HG03354 (cell line): ENCODE results near the gene KLF13.
A peak's percentile ranks its signal among the peaks of the same experiment; 100 is the strongest.

ENCODE experiments used
- ATAC-seq: cut with Tn5 transposase; IDR thresholded peaks from one replicate; pipeline ENCODE4 v1.9.1; 2021; ENCODE audit warnings: mild to moderate bottlenecking; ENCODE audit not compliant: unreplicated experiment, poor library complexity, severe bottlenecking

The KLF13 gene

DNA sequence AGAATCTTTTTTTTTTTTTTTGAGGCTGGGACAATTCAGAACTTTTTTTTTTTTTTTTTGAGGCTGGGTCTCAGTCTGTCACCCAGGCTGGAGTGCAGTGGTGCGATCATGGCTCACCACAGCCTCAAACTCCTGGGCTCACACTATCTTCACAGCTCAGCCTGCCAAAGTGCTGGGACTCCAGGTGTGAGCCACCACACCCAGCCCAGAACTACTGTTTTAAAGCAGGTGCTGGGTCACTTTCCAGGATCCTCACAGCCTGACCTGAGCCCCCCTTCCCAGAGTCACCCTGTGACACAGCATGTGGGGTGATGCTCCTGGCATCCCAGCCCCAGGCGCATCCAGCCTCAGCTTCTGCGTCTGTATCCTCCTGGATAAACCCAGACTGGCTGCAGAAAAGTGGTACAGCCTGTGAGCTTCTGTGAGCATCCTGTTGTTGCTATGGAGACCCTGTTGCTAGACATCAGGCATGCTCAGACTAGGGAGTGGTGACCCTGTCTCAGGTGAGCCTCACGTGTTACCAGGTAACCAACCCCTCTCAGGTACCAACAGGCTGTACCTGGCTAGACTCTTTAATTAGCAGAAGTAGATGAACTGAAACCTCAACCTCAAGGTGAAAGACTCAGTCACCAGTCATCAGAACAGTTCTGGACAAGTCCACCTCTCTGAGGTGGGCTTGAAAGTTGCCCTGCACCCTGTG lies 15.0 kb downstream of the KLF13 start:
- no peak for ATAC-seq

DNA sequence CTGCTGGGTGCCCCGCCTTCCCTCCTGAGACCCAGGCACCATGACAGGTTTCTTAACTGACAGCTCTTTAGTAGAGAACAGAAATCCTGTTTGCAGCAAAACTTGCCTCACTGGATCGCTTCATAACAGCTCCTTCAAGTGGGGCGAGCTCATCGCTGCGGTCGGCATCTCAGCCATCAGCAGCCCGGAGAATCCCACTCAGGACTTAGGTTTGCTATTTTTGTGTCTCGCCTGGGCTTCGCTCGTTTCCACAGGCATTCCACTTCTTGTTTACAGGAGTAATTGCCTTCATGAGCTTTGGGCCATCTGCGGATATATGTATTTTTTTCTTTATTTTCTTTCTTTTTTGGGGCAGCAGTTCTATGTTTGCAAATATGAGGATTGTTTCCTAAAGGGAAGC lies 15.7 kb downstream of the KLF13 start:
- no peak for ATAC-seq

DNA sequence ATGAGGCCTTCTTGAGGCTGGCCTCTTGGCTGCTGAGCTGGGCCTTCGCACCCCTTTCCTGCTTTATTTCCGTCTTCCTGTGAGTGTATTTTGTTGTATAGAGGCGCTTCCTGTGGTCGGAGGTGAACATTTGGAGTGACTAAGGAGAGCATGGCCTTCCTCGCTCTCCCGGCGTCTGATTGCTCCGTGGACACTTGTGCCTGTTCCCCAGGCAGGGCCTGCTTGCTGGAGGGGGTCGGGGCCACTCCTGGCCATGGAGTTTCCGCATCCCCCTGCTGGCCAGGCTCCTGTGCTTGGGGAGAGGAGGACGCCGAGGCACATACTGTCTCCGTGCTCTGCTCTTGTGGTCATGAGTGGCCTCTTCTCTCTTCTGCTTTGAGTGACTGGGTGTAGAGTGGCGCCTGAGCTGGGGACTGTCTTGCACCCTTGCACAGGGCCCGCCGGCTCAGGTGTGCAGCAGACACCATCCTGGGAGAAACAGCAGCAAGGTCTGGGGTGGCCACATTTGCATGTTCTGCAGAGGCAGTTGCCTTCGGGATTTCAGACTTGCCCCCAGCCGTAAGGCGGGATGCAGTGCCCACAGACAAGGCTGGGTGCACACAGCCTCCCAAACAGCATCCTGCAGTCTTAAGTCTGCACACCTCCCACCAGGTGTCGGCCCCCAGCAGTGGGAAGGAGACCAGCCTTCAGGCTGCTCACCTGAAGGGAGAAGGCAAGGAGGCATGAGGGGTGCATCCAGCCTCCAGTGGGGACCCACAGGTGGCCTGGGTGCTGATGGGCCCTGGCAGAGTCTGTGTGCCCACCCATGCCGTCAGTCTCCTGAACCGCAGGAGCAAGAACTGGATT lies 16.4 kb downstream of the KLF13 start:
- ATAC-seq, result no peak

DNA sequence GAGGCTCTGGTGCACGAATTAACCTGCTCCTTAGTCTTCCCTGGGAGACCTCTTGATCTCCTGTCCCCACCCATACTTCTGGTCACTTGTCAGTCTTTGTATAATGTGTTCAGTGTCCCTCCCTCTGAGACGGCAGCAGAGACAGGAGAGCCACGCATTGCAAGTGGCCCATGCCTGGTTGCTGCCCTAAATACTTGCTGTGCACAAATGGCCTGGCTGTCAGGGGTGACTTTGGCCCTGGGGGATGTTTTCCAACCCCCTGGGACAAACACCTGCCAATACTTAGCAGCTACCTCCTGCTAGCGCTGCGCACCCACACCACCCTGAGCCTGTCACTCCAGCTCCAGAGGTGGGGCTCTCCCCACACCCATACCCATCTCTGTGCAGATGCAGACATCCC lies 17.2 kb downstream of the KLF13 start:
- ATAC-seq, result no peak

DNA sequence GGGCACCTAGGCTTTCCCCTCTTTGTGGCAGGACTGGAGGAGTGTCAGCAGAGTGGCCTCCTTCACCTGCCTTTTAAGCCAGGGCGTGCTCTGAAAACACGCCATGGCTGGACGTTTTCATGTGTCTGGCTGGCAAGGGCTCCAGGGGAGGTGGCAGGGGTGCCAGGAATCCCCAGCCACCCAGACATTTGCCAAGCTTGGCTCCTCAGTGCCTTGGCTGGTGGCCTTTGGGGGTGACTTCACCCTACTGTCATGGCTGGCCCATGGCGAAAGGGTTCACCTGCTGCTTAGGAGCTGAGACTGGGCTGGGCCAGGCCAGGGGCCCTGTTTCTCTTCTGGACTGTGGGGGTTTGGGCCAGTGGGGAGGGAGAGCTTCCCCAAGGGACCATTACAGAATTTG lies 17.6 kb downstream of the KLF13 start:
- ATAC-seq, result no peak

DNA sequence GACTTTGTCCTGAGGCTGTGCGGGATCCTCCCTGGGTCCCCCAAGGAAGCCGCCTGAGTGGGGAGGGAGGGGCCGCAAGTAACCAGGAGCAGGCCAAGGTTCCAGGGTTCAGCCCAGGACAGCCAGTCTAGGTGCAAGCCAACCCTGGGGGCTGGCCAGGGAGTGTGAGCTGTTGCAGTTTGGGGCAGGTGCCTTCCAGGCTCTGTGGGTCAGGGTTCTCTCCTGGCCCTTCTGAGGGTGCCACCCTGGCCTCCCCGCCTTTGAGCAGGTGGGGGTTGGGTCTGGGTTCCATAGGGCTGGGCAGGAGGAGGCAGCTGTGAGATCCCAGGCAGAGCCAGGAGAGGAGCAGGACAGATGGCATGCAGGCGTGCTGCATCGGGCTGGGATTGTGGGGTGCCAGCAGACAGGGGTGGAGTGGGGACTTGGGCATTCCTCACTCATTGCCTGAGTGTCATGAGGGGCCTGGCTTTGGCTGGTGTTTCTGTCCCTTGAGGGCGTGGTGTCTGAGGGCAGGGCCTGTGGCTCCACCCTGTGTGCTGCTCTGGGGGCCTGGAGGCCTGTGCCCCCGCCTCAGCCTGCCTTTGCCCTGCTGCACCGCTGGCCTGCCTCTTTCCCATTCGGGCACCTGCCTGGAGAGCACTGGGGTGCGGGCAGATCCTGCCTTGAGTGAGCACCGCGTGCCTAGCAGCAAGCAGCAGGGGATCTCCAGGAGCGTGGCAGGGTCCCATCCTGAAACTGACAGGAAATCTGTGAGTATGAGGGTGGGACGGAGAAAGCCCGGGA lies 18.4 kb downstream of the KLF13 start:
- ATAC-seq, result peak; percentile 38

- ATAC-seq, result peak; percentile 31
Observed at GRCh38 chr15:31345606-31346366, 19.2 kb downstream of the KLF13 start.

- peak; percentile 52 for ATAC-seq
Observed at GRCh38 chr15:31346367-31347066, 19.9 kb downstream of the KLF13 start.

- no peak for ATAC-seq
Observed at GRCh38 chr15:31347067-31347975, 20.7 kb downstream of the KLF13 start.

GRCh38 chr15:31347981-31348803 lies 21.6 kb downstream of the KLF13 start:
- no peak for ATAC-seq

DNA sequence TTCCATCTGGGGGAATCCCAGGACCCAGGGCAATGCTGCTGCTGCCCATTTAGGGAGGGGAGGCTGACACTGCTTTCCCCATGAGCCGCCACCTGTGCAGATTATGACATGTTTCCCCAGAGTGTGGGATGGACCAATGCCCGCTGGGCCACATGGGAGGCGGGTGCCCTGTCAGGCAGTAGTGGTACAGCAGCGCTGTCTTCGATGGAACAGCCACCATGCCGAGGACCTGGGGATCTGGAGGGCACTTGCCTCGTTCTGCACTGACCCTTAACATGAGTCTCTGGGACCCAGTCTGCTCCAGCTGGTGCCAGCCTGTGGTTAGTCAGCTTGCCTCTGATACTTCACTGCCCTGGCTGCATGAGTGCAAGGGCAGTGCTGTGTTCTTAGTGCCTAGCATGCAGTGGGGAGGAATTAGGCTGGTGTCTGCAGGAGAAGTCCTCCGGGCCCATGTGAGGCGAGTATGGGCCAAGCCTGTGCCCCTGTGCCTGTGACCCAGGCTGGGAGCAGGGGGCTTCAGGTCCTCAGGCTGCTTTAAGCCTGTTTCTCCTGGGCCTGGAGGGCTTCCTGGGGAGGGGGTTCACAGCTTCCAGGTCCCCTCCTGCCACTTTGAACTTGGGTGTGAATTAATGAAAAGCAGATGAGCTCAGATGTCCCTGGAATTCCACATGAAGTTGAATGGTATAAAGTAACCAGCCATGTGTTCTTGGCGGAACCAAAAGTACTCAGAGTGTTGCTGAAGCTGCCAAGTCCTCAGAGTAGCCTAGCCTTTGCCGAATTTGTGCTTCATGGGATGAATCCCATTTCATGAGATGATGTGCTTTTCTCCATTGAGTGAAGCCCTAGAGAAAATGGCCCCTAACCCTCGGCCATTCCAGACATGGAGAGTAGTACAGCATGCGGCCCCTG lies 22.9 kb downstream of the KLF13 start:
- ATAC-seq, result no peak

- ATAC-seq, result no peak
Observed at GRCh38 chr15:31350771-31351170, 24.1 kb downstream of the KLF13 start.

- ATAC-seq, result no peak
Observed at GRCh38 chr15:31352339-31352751, 25.7 kb downstream of the KLF13 start.

DNA sequence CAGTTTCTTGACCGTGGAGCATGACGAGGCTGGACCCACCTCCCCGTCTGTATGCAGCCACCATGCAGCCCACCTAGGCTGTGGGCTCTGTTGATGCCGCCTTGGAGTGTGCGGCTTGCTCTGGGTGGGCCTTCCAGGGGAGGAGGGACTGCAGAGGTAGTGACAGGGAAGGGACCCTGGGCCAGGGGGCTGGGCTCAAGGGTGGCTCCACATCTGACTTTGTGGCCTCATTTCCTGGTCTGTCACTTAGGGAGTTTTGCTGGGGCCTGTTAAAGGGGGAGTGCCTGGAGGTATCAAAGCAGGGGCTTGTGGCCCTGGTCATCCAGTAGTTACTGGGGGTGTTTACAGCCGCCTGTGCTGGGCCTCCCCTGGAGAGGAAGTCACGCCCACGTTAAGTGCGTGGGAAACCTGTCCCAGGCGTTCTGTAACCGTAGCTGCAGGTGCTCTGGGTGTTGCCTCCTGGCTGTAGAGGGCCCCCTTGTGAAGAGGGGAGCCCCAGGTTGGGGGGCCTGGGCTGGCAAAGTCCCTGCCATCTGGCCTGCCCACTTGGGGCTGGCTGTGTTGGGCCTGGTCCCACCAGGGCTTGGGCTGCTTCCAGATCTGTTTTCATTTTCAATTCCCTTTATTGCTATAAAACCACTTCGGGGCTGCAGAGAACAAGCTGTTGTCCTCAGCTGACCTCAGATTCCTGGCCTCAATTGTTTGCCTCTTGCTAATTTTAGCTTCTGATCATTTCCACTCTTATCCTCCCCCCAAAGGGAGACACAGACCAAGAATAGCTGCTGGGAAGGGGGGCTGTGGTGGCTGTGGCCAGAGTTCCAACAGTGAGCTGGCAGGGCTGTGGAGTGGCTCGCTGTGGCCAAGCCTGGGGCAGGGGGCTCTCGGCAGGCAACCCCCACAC lies 26.5 kb downstream of the KLF13 start:
- ATAC-seq, result peak; percentile 75

GRCh38 chr15:31353931-31354330 lies 27.3 kb downstream of the KLF13 start:
- ATAC-seq, result no peak
